HG02588 (cell line): ENCODE results near the gene TENM4.

ENCODE experiments used
- ATAC-seq: cut with Tn5 transposase; IDR thresholded peaks from one replicate; pipeline ENCODE4 v1.9.1; 2021; ENCODE audit warnings: mild to moderate bottlenecking, moderate library complexity; ENCODE audit not compliant: unreplicated experiment

Gene TENM4

DNA sequence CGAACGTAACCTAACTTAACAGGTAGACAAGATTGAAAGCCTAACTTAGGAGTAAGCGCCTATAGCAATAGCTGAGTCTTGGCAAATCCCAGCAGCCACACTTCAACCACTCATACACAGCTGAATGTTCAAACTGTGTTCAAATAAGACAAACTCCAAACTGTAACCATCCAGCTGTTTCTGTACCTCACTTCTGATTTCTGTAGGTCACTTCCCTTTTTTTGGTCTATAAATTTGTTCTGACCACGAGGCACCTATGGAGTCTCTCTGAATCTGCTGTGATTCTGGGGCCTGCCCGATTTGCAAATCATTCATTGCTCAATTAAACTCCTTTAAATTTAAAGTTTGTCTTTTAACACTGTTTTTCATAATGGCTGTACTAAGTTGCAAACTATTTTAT is 8.2 kb upstream of the TENM4 start:
- no peak for ATAC-seq

DNA sequence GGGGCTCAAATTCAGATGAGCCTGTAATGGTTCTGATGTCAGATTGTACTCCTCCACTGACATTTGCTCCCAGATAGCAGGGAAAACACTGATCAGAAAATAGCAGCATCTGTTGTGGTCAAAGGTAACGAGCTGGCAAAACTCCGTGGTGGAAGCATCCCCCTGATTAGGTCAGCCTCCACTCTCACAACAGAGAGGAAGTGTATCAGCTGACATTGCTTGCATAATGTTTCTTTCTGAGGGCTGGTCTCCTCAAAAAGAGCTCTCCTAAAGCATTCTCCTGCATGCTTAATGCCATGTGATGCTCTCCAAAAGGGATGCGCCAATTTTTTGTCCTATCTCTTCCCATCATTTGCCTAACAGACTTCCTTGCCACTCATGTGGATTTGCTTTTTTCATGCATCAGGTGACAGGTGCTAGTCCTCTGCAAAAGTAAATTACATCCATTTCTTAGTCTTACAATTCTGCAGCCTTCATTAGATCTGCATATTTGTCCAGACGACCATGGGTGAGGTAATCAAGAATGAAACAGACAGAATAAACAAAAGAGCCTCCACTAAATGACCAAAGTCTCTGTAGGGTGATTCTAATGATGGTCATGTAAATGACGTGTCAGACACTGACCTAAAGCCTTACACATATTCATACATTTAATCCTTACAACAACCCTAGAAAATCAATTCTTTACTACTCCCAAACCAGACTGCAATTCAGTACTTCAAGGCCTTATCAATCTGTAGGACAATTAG is 6.4 kb upstream of the TENM4 start:
- no peak for ATAC-seq

DNA sequence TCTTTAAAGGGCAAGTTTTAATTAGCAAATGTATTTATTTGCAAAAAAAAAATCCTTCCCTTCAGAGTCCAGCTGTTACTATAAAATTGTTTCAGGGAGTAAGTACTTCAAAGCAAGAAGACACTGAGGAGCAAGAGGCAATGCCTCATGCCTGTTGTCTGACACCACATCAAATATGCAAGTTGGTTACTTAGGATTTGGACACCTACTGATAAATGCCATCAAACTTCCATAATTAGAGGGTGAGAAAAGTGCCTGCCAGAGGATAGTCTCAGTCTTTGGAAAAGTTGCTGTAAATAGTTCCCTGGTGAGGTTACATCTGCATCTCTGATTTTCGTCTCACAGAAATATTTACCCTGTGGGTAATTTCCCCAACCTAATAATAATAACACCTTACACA is 4.1 kb upstream of the TENM4 start:
- no peak for ATAC-seq

DNA sequence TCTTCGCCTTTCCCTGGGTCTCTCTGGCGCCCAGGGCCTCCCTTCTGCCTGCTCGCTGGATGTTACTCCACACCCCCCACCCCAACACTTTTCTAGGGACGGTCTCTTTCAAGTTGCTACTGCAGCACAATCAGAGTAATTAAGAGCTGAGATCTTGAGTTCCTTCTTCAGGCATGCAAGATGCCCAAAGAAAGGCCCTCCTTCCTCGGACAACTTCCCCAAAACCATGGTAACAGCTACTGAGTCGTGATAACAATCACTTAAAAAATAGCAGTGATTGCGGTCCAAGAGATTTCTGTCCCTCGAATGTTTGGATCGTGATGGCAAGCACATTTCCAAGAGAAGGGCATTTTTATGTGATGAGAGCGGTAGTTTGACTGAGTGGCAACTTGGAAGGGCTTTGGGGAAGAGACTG is 638 bp upstream of the TENM4 start:
- ATAC-seq: no peak

DNA sequence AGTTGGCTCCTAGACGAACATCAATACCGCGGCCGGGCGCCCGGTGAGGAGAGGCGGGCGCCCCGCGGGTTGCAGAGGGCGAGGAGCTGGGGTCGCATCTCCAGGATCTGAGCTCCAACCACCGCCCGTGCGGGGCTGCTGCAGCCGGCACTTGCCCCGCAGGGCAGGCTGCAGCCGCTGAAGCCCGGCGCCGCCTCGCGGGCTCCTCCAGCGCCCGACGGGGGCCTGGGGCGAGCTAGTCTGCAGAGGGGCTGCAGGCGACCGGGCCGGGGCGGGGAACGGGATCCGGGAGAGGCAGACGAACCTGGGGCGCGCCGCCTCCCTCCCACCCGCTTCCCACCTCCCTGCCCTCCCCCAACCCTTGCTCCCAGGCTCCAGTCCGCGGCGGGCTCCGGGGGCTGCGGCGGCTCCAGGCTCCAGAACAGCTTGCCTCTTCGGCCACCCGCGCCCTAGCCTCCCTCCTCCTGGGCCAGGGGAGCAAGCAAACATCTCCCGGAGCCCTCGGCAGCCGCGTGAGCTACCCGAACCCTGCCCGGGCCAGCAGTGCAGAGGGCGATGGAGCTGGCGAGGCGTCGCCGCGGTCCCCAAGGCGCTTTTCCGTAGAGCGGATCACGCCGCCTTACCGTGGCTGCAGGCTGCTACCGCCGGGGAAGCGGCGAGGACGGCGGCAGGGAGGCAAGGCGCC is 802 bp downstream of the TENM4 start:
- no peak for ATAC-seq

DNA sequence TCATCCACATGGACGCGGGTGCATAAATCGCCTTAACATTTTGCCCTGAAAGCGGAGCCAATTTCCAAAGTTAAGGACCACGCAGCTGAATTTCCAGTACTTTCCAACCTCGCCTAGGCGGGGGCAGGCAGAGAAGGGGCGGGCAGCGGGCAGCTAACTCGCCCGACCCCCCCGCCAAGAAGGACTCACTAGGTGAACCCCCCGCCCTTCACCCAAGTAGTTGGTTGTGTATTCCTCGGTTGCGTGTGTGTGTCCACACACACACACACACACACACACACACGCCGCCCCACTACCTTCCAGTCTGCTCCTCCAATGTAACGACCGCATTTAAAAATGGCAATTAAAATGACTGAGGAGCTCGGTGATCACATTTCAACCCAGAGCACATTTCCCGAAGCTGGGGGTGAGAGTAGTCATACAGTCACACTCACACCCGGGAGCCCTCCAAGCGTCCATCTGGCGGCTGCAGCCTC is 1.4 kb downstream of the TENM4 start:
- ATAC-seq: no peak

DNA sequence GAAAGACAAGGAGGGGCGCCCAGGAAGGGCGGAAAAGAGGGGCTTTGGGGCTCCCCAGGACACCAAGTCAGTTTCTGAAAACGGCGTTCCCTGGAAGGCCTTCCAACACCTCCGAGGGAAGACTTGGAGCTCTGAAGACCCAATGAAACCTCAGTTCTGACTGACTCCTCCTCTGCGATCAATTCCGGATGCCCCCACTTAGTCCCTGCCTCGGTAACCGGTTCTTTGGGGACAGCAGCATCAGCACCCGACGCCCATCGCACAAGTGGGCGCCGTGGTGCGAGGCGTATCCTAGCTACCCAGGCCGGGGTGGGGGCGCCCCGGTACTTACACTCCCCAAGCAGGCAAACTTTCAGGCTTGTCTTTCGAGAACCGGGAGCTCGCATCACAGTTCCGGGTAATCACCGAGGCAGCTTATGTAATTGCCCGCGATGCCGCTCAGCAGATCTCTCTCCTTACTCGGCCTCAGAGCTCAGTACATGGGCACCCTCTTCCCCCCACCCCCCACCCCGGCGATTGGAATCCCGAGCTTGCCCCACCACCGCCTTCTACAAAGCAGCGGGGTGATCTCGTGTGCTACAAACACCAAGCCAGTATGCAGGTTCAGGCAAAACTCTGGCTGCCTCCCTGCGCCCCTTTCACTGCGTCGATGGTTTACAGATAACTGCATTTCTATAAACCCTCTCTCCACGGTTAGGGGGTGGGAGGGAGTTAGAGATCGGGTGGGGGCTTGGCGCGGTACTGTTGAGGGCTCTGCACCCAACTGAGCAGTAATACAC is 2.0 kb downstream of the TENM4 start:
- ATAC-seq: no peak

DNA sequence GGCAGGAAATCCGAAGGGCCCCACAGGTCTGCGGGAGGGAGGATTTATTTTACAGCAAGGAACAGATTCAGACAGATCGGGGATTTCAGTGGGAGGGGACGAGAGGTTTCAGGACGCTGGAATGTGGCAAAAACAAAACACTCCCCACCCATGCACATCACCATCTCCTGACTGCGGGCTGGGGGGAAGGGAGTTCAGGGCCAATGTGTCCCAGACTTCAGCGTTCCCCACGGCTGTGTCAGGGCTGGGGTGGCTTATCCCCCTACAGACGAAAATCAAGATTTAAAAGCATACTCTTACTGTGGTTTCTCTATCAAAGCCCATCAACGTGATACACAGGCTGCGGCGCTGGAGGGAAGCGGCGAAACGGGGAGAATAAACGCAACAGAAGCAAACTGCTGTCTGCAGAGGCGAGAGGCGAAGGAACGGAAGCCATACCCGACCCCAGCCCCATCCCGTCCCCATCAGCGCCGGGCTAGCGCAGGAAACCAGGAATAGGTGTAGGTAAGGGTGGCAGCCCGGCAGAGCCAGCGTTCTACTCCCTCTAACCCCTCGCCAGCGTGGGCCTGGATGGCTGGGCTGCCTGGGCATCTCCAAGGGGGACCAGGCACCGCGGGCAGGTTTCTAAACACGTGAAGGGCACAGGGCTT is 2.7 kb downstream of the TENM4 start:
- no peak for ATAC-seq

DNA sequence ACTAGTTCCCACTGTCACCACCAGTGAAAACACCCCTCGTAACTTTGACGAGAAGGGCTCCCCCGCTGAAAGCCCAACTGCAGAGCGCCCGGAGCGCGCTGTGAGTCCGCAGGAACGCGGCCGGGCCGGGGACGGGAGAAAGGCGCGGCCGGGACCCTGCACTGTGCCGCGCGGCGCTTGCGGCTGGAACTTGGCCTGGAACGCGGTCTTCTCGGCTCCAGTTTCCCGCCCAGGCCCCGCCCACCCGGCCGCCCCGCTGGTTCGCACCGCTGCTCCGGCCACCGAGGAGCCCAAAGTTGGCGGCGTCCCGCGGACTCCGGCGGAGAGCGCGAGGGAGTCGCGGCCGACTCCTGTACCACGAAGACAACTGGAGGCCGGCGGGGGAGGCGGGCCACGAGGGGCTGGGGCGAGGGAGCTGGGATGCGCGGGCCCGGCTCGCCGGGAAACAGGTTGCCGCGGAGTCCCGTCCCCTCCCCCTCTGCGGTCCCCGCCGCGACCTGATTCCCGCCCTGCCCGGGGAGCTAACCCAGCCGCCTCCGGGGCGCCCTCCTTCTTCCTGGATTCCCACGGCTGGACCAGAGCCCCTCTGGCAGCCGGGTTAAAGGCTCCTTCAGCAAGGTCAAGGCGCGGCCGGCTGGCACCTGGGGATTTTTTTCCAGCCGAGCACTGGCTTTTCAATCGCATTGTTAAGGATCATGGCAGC is 3.4 kb downstream of the TENM4 start:
- ATAC-seq: no peak

DNA sequence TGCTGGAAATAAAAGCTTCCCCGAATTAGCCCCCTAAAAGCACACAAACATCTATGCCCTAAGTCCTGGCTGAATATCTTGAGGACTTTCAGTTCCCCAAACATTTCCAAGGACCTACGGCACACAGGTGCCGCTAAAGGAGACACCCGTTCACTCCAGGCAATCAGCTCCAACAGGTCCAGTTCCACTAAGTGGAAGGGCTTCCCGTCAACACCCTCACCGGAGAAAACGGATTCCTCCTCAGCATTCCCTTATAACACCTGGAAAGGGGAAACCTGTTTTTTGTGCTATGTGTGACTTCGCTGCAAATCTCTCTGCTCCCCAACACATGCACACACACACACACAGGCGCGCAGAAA is 3.9 kb downstream of the TENM4 start:
- ATAC-seq: no peak

DNA sequence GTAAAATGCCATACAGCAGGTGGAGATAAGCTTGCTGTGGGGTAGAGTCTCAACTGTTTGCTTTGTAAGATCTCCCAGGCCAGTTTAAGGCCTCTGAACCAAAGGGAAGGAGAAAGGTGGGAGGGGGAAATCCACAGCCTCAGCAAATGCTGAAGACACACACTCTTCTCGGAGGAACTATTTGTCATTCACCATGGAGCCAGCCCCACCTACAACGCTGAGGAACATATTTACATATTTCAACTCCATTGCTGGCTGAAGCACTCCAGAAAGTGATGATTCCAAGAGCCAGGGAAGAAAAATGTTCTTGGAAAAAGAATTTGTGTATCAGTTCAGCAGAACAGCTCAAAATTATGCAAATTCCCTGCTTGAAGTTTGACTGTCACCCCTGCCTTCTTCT is 6.5 kb downstream of the TENM4 start:
- no peak for ATAC-seq

DNA sequence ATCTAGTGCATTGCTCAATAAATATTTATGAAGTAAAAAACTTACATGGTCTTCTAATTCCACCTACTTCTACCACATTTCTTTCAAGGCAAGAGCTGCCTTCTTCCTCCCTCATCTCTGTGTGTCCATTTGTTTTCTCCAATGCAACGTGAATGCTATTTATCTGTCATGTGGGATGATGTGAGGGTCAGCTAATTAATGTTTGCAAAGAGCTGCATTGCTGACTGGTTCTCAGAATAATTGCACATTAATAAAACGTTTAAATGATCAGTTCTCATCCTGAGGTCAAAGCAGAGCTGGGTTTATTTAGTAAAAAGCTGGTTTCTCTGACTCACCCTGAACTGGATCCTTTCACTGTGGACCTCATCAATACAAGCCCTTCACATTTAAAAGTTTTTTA is 8.7 kb downstream of the TENM4 start:
- no peak for ATAC-seq

DNA sequence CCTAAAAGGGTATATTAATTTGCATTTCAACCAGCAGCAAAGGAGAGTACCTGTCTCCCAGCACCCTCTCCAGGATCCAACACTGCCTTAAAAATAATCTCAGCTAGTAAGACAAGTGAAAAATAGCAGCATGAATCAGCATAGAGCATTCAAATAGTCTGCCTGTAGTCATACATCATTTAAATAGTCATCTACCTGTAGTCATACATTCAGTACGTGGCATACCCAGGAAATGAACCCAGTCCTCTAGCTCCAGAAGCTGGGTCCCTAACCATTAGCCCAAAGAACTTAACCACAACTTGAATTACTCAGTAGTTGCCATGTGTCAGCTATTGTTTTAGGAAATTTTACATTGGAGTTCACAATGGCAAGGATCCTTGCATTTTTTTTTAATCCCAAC is 9.3 kb downstream of the TENM4 start:
- ATAC-seq: no peak

DNA sequence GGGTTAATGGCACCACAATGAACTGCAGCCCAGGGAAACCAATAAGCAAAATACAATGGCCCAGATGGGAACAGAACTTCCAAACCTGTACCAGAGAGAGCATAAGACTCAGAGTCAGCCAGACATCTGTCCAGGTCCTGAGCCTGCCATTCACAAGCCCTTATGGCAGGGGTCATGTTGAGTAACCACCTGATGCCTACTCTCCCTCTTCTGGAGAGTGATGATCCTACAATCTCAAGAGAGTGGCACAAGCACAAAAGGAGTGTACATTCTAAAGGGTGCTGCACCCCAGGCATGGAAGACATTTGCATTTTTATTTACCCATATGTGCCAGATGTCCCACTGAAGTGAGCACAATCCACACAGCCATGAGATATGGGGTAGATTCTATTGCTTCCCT is 10.6 kb downstream of the TENM4 start:
- ATAC-seq: no peak

DNA sequence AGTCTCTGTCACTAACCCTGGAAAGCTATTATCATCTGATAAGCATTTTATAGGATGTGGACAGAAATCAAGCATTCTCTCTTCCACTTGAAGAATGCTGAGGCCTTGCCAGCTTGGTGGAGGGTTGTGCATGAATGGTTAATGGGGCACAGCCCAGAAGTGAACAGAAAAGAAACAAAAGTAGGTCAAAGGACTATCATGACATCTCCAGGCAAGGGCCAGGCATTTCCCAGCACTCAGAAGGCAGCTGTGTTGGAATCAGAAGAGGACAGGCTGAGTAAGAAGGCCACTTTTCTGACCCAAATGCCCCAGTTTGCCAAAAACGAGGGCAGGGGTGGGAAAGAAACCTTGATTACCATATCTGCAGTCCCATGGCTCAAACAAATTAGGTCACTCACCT is 12.4 kb downstream of the TENM4 start:
- no peak for ATAC-seq

DNA sequence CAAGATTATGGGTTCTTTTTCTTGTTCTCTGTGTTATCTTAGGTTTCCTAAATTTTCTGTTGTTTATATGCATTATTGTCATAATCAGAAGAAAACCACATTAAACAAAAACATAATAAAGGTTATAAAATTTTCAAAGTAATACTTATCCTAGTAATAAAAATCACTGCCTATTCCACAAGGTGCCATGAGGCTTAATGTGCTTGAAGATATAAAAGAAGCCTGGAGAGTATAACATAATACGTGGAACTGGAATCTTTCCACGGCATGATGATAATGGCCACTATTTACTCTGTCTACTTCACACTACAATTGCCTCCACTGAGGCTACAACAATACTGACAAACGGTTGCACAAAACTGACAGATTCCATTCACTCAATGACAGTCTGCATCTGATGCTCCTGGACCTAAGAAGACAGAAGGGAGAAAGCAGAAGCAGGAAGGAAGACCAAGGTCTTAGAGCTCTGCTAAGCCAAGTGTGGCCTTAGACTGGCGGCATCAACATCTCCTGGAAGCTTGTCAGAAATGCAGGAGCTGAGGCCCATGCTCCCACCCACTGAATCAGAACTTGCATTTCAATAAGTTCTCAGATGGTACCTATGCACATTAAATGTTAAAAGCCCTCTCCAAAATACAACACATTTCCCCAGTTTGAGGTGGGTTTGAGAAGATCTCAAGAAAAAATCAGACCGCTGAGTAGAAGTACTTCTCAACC is 13.1 kb downstream of the TENM4 start:
- no peak for ATAC-seq

DNA sequence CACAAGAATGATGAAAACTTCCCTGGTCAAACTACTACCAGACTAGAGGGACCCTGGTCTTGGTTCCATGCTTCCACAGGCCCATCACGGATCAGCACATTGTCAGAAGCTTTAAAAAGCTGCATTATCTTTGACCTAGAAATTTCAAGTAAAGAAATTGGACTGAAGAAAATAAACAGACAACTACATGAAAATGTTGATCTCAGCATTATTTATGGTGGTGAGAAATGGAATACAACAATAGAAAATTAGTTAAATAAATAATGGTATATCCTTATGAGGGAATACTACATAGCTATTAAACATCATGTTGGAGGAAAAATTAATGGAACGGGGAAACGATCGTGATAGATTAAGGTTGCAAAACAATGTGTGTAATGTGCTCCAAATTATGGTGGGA is 13.7 kb downstream of the TENM4 start:
- no peak for ATAC-seq

DNA sequence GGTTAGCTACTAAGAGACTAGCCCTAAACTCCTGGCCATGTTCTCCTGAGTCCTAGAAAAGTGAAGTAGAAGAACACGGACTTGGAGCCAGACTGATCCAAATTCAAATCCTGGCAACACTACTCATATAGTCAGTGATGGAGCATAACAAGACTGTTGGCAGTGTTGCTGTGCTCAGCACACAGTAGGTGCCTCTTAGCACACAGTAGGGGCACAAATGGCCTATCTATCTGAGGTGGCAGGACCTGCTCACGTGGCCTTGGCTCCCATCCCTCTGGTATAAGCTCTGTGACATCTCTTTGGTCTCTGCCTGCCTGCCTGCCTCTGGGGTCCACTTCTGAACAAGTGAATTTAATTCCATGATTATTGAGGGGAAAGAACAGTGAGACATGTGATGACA is 15.4 kb downstream of the TENM4 start:
- no peak for ATAC-seq

DNA sequence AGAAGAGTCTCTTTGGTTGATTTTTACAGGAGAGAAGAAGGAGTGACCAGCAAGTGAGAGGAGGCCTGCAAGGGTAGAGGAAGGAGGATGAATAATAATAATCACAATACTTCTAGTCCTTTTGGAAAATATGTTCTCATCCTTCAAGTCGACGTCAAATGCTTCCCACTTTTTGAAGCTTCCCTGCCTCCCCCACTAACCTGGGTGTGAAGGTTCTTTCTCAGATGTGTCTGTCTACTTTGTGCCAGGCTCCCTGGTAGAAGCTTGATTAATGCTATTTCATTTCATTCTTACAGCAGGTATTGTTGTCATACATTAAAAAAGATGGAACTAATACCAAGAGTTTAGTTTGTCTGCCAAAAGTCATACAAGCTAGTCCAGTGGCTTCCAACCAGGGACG is 17.1 kb downstream of the TENM4 start:
- ATAC-seq: no peak

DNA sequence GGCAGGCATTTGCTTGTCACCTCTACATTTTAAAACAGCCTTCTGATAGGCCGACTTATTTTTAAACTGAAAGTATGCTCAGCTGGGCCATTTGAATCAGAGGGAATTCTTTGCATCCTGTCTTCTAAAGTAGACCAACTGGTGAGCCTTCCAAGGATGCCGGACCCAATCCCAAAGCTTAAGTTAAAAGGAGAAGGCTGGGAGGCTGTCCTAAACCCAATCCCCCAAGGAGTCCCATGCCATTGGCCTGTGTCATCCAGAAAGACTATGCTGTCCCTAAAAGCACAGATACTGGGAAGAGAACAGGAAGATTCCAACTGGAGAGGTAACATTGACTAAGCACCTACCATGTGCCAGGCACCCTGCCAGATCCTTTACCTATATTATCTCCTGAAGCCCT is 18.0 kb downstream of the TENM4 start:
- no peak for ATAC-seq
